ENCODE measurements around the gene SNX5.

DNA sequence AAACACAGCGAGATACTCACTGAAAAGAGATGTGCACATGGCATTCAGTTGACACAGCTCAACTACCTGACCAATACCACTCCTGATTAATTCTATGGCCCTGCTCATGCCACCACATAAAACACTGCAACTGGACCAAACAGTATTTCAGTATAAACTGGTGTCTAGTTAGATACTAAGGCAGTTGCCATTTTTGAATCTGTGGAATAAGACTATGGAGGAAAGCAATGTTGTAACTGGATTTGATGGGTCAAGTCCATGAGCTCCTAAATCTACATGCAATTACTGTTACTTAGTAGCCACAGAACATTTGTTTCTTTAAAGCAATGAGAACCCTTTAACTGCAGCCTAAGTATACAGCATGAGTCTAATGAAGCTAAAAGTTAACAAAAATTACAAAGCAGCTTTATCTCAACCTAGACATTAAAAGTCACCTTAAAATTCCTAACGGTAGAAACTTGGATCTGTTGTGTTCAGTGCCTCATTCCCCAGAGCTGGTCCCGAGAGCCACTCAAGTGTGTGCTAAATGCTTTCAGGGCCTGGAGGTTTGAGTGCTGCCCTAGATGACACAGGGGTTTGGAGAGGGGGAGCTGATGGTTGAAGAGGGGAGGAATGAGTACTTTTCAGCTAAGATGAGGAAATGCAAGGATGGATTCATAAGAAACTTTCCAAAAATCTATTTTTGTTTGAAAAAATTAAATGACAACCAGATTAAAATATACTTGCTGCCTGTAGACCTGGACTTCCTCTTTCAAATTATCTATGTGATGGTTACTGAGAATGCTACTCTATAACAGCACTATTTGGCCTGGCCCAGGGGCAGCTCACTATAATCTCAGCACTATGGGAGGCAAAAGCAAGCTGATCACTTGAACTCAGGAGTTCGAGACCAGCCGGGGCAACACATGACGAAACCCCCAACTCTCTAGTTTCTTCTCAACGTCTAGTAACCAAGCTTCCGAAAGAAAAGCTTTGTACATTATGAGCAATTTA, 15.6 kb downstream of the SNX5 start:
- TF ChIP-seq, protein P1, sequence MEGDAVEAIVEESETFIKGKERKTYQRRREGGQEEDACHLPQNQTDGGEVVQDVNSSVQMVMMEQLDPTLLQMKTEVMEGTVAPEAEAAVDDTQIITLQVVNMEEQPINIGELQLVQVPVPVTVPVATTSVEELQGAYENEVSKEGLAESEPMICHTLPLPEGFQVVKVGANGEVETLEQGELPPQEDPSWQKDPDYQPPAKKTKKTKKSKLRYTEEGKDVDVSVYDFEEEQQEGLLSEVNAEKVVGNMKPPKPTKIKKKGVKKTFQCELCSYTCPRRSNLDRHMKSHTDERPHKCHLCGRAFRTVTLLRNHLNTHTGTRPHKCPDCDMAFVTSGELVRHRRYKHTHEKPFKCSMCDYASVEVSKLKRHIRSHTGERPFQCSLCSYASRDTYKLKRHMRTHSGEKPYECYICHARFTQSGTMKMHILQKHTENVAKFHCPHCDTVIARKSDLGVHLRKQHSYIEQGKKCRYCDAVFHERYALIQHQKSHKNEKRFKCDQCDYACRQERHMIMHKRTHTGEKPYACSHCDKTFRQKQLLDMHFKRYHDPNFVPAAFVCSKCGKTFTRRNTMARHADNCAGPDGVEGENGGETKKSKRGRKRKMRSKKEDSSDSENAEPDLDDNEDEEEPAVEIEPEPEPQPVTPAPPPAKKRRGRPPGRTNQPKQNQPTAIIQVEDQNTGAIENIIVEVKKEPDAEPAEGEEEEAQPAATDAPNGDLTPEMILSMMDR (IDR thresholded peaks at IDR 0.05): no peak
- TF ChIP-seq POLR2A (IDR thresholded peaks at IDR 0.05): no peak
